ENCODE data around the gene PTPRK. TPM values are rescaled to one million over a fixed set of nuclear protein-coding genes. Genes with fewer than 3 reads are reported as not detected.

The PTPRK gene
- total and polyA plus RNA-seq, 9 of the 15 experiments (the other 6 are each of a cell fraction or from before 2014, with no cell fraction given), result 0.04 to 0.51 TPM; not detected in 7

- intact Hi-C loops (cut with micrococcal nuclease), result no loop called here
Measured at GRCh38 chr6:128343706-128344105, 176.7 kb downstream of the PTPRK start.

More at GRCh38 chr6:128343706-128344105, 176.7 kb downstream of the PTPRK start:
- Histone ChIP-seq H3K79me2 (ENCODE audit: control insufficient read depth, insufficient read depth, low read length) (no peaks in the 10 kb centered on the region), H3K27ac (ENCODE audit: extremely low read depth, low read depth, low read length) (no peak overlapping the region), H4K20me1 (replicated peaks; ENCODE audit: control insufficient read depth, insufficient read depth, low read length) (no peaks in the 10 kb centered on the region), H3K4me3 (no peak overlapping the region), H3K27me3 (ENCODE audit: control insufficient read depth in 2 of 2, insufficient read depth in 2 of 2, low read length in 2 of 2) (no peaks in the 10 kb centered on the region), H3K9me1 (ENCODE audit: control insufficient read depth, insufficient read depth, low read length) (no peaks in the 10 kb centered on the region), H2AFZ (ENCODE audit: low read depth, low read length) (no peak overlapping the region), H3K4me1 (replicated peaks in 1 of 2; ENCODE audit: control insufficient read depth in 2 of 2, insufficient read depth in 2 of 2, low read length in 2 of 2) (no peaks in the 10 kb centered on the region), H3K9me3 (replicated peaks; ENCODE audit: control insufficient read depth, insufficient read depth, low read depth, low read length) (0 out of 2 replicates have a peak, but pooled peaks cover 2% of the 10 kb centered on the region), H3K4me2 (ENCODE audit: insufficient read depth, low read length) (no peak overlapping the region), H3K36me3 (ENCODE audit: control insufficient read depth, insufficient read depth, low read length) (no peaks in the 10 kb centered on the region), H3K9ac (ENCODE audit: insufficient read depth in 1 of 2, low read depth in 2 of 2, low read length in 2 of 2) (no peak overlapping the region)
- WGBS (ENCODE audit: insufficient coverage, low coverage, missing lambda C conversion rate), result 0% methylated on average over 3 of the region's 3 CpGs
- CTCF ChIA-PET (ENCODE audit: low intra/inter-chr PET ratio), result no interaction called here
- DNase-seq (ENCODE audit: extremely low read depth in 1 of 4, low spot score in 3 of 4) (no peak), FAIRE-seq (no peak), ATAC-seq (no peak)
- TF ChIP-seq HMBOX1 (IDR thresholded peaks at IDR 0.05) (no peak), ERF (CRISPR knock-in tag; IDR thresholded peaks at IDR 0.05) (no peak), ZBTB34 (CRISPR knock-in tag; IDR thresholded peaks at IDR 0.05) (no peak), RBM39 (optimal IDR thresholded peaks at IDR 0.05; ENCODE audit: low read depth, low read length) (no peak), ETS2 (tag; IDR thresholded peaks at IDR 0.05; ENCODE audit: borderline replicate concordance, poor library complexity, severe bottlenecking) (no peak), KDM1A (IDR thresholded peaks at IDR 0.05) (no peak), TAF9B (IDR thresholded peaks at IDR 0.05; ENCODE audit: partially characterized antibody) (no peak)
- no TSS peak for BruUV-seq (replicated peaks)
- POLR2A ChIA-PET, result interaction anchor here (1.0 kb wide), 1 partner anchor 98 kb away, joined by 3 read pairs; no protein-coding TSS in a partner anchor
- in situ Hi-C loops (cut with MboI), result no loop called here

Data from K562 (cell line).